Measurements from ENCODE around the gene ROM1. TPM values are rescaled to one million over a fixed set of nuclear protein-coding genes. Genes with fewer than 3 reads are reported as not detected.

Gene ROM1
- total and polyA plus RNA-seq, 8 donors = 0.29 to 13.0 (median 4.6) TPM; not detected in 1

DNA sequence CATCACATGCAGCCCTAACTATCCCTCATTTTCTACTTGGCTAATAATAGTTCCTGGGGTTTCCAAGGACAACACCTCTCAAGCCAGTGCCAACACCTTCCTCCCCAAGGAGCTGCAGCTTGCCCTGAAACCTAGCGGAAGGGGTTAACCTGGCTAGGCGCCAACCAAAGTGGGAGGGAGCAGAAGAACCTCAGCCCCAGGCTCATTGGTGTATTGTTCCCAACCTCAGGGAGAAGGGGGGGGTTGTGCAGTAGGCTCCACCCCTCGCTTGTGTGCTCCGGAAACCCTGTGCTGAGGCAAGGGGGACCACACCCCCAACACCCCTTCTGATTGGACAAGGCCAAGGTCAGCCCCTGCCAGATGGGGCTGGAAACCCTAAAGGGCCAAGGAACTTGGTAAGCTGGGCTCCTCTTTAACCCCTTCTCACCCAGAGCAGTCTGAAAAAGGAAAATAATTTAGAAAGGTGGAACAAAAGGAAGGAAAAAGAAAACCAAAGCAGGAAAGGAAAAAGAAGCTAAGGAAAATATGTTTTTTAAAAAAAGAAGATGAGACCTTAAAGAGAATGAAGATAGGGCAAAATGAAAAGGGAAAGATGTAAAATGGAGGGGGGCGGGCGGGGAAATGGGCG is 13.9 kb upstream of the ROM1 start:
- peak overlapping the region; percentile 7 to 95 (median 74) for H3K4me3 ChIP-seq
- no peaks in the 10 kb centered on the region for H3K9me3 ChIP-seq
- DNase-seq = peak; percentile 89 to 98
- intact Hi-C loops (cut with DNase I; ENCODE audit: low total_unique reads) = no loop called here
- H3K27ac ChIP-seq = peak overlapping the region in 4 of 5 donors; percentile 96 to 98 (median 97)
- 32 to 40% (median 34%) methylated on average over 7 of the region's 7 CpGs for WGBS, 5 donors
- H3K27me3 ChIP-seq = no peaks in the 10 kb centered on the region
- TF ChIP-seq, protein P1, sequence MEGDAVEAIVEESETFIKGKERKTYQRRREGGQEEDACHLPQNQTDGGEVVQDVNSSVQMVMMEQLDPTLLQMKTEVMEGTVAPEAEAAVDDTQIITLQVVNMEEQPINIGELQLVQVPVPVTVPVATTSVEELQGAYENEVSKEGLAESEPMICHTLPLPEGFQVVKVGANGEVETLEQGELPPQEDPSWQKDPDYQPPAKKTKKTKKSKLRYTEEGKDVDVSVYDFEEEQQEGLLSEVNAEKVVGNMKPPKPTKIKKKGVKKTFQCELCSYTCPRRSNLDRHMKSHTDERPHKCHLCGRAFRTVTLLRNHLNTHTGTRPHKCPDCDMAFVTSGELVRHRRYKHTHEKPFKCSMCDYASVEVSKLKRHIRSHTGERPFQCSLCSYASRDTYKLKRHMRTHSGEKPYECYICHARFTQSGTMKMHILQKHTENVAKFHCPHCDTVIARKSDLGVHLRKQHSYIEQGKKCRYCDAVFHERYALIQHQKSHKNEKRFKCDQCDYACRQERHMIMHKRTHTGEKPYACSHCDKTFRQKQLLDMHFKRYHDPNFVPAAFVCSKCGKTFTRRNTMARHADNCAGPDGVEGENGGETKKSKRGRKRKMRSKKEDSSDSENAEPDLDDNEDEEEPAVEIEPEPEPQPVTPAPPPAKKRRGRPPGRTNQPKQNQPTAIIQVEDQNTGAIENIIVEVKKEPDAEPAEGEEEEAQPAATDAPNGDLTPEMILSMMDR (IDR thresholded peaks at IDR 0.05) = no peak
- TF ChIP-seq POLR2AphosphoS5 (IDR thresholded peaks at IDR 0.05) = peak; percentile 56 to 90 (median 57)
- H3K36me3 ChIP-seq = peaks cover 41 to 58% (median 50%) of the 10 kb centered on the region in 4 donors
- H3K4me1 ChIP-seq = peaks cover 29 to 62% (median 42%) of the 10 kb centered on the region in 4 donors

DNA sequence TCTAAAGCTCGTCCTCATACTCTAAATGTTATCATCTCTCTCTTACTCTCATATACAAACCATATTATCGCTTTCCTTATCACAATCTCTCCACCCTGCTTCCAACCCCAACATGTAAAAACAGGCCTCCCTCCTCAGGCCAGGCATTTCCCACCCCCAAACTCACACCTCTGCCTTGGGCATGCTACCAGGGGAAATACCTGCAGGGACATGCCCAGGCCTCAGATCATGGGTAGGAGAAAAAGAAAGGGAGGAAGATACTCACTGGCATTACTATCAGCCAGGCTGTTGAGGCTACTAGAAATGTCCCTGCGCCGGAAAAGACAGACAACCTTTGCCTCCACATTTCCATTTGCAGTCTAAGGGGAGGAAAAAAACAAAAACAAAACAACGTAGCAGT is 13.2 kb upstream of the ROM1 start:
- intact Hi-C loops (cut with DNase I; ENCODE audit: low total_unique reads) = no loop called here
- WGBS, 5 donors = 28 to 36% (median 29%) methylated on average over 5 of the region's 5 CpGs
- H3K27me3 ChIP-seq = no peaks in the 10 kb centered on the region
- H3K27ac ChIP-seq = peak overlapping the region; percentile 6 to 98 (median 96)
- H3K4me1 ChIP-seq = peaks cover 29 to 66% (median 42%) of the 10 kb centered on the region in 4 donors
- no peak for TF ChIP-seq POLR2AphosphoS5 (IDR thresholded peaks at IDR 0.05)
- TF ChIP-seq, protein P1 (IDR thresholded peaks at IDR 0.05) = no peak
- TF ChIP-seq POLR2A (IDR thresholded peaks at IDR 0.05) = no peak
- TF ChIP-seq EP300 (IDR thresholded peaks at IDR 0.05) = no peak
- DNase-seq = no peak
- H3K36me3 ChIP-seq = peaks cover 34 to 58% (median 50%) of the 10 kb centered on the region in 4 donors
- no peaks in the 10 kb centered on the region for H3K9me3 ChIP-seq
- H3K4me3 ChIP-seq = peak overlapping the region; percentile 69 to 100 (median 86)

GRCh38 chr11:62600367-62601121 is 12.5 kb upstream of the ROM1 start:
- DNase-seq = peak in 1 of 2 donors; percentile 28
- H3K27ac ChIP-seq = peak overlapping the region; percentile 96 to 98 (median 96)
- intact Hi-C loops (cut with DNase I; ENCODE audit: low total_unique reads) = no loop called here
- H3K4me1 ChIP-seq = peaks cover 29 to 68% (median 42%) of the 10 kb centered on the region in 4 donors
- H3K27me3 ChIP-seq = no peaks in the 10 kb centered on the region
- peaks cover 33 to 58% (median 50%) of the 10 kb centered on the region in 4 donors for H3K36me3 ChIP-seq
- 1 to 2% (median 1%) methylated on average over 17 to 26 of the region's 26 CpGs for WGBS, 5 donors
- H3K9me3 ChIP-seq = no peaks in the 10 kb centered on the region
- TF ChIP-seq POLR2AphosphoS5 (IDR thresholded peaks at IDR 0.05) = no peak
- TF ChIP-seq, protein P1 (IDR thresholded peaks at IDR 0.05) = no peak
- TF ChIP-seq POLR2A (IDR thresholded peaks at IDR 0.05) = no peak
- no peak for TF ChIP-seq EP300 (IDR thresholded peaks at IDR 0.05)
- peak overlapping the region; percentile 69 to 100 (median 86) for H3K4me3 ChIP-seq

- Histone ChIP-seq H3K27me3 (no peaks in the 10 kb centered on the region), H3K36me3 (peaks cover 33 to 58% (median 50%) of the 10 kb centered on the region in 4 donors), H3K9me3 (no peaks in the 10 kb centered on the region), H3K4me3 (peak overlapping the region; percentile 69 to 100 (median 86)), H3K27ac (peak overlapping the region; percentile 96 to 98 (median 96)), H3K4me1 (peaks cover 29 to 68% (median 42%) of the 10 kb centered on the region in 4 donors)
- WGBS, 5 donors = 0 to 1% (median 0%) methylated on average over 24 to 30 of the region's 30 CpGs
- intact Hi-C loops (cut with DNase I; ENCODE audit: low total_unique reads) = no loop called here
- DNase-seq = peak in 1 of 2 donors; percentile 52
- TF ChIP-seq POLR2A (IDR thresholded peaks at IDR 0.05) (no peak), POLR2AphosphoS5 (IDR thresholded peaks at IDR 0.05) (no peak), EP300 (IDR thresholded peaks at IDR 0.05) (no peak)
- TF ChIP-seq, protein P1 (IDR thresholded peaks at IDR 0.05) = no peak
These were observed 12.0 kb upstream of the ROM1 start for GRCh38 chr11:62601122-62601371.

All from stomach (tissue), 9 donors.